HG03280 (cell line): ENCODE data around the gene CKAP4.
A peak's percentile ranks its signal among the peaks of the same experiment; 100 is the strongest.

Source experiments
- ATAC-seq: cut with Tn5 transposase; IDR thresholded peaks from one replicate; pipeline ENCODE4 v1.9.1; 2021; ENCODE audit warnings: mild to moderate bottlenecking, moderate library complexity; ENCODE audit not compliant: unreplicated experiment

The CKAP4 gene

DNA sequence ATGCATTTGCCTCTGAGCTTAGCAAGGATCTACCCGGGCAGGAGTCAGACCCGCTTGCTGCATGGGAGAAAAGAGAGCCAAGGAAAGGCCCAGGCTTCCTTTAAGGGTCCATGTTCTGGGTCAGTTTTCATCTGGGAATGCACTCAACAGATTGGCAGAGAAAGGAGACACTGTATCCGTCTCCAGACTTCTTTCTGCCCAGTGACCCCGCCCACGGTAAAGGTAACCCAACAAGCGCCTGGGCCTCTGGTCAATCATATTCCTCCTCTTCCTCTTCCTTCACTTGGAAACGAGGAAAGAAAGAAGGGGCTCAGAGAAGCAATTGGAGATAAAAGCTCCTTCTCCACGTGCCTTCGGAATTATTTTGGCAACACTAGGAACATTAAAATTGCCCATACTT is 27.6 kb upstream of the CKAP4 start:
- ATAC-seq, result no peak

DNA sequence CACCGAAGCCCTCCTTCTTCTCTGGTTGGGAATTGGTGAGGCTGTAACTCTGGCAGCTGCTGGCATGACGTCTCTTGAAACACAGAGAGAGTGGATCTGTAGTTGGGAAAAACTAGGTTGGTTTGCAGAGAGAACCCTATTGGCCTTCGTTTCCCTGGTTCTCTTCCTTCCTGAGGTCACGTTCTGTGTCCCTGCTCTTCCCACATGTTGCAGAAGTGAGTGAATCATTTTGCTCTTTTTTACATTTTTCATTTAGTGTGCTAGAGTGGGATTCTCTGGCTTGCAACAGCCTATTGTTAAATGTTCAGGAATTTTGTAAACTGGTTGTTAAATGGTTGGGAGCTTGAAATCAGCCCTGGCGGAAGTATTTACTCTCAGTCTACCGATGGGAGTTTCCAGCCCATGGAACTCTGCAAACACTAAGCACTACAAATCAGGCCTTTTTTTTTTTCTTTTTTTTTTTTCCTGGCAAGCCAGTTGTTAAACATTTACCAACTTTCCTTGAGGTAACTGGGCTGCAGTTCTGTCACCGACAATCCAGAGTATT is 26.8 kb upstream of the CKAP4 start:
- no peak for ATAC-seq

- no peak for ATAC-seq
Measured at GRCh38 chr12:106274012-106274411, 26.2 kb upstream of the CKAP4 start.

DNA sequence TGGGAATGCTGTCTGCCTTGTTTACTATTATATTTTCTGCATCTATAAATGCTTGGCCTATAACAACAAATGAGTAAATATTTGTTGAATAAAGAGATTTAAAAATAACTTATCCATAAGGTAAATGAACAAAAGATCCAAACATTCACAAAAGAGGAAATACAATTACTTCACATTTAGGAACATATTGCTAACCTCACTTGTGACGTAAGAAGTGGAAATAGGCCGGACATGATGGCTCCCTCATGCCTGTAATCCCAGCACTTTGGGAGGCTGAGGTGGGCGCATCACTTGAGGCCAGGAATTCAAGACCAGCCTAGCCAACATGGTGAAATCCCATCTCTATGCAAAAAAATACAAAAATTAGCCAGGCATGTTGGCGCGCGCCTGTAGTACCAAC is 25.7 kb upstream of the CKAP4 start:
- no peak for ATAC-seq

GRCh38 chr12:106271575-106272505 is 24.0 kb upstream of the CKAP4 start:
- ATAC-seq, result no peak

GRCh38 chr12:106269150-106269771 is 21.4 kb upstream of the CKAP4 start:
- ATAC-seq, result no peak

- no peak for ATAC-seq
Measured at GRCh38 chr12:106267535-106267934, 19.7 kb upstream of the CKAP4 start.

DNA sequence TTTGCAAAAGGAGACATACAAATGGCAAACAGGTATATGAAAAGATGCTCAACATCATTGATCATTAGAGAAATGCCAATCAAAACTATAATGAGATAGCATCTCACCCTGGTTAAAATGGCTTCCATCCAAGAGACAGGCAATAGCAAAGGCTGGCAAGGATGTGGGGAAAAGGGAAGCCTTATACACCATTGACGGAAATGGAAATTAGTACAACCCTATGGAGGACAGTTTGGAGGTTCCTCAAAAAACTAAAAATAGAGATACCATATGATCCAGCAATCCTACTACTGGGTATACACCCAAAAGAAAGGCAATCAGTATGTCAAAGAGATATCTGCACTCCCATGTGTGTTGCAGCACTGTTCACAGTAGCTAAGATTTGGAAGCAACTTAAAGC is 17.3 kb upstream of the CKAP4 start:
- no peak for ATAC-seq

GRCh38 chr12:106258935-106259334 is 11.1 kb upstream of the CKAP4 start:
- no peak for ATAC-seq

- no peak for ATAC-seq
Measured at GRCh38 chr12:106258226-106258625, 10.4 kb upstream of the CKAP4 start.

DNA sequence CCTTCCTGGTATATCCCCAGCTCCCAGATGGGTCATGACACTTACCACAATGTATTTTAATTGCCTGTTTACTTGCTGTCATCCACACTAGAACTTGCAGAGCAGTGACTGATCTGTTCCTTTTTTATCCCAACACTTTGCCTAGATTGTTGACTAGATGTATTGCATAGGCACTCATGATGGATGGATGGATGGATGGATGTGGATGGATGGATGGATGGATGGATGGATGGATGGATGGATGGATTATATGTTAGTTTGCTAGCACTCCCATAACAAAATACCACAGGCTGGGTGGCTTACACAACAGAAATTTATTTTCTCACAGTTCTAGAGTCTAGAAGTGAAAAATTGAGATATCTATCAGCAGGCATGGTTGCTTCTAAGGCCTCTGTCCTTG is 8.7 kb upstream of the CKAP4 start:
- ATAC-seq, result no peak

GRCh38 chr12:106255952-106256351 is 8.1 kb upstream of the CKAP4 start:
- no peak for ATAC-seq

GRCh38 chr12:106255493-106255892 is 7.7 kb upstream of the CKAP4 start:
- ATAC-seq, result no peak

GRCh38 chr12:106254724-106255123 is 6.9 kb upstream of the CKAP4 start:
- no peak for ATAC-seq

GRCh38 chr12:106251631-106252455 is 4.0 kb upstream of the CKAP4 start:
- ATAC-seq, result no peak

GRCh38 chr12:106249411-106250135 is 1.8 kb upstream of the CKAP4 start:
- ATAC-seq, result peak; percentile 70

DNA sequence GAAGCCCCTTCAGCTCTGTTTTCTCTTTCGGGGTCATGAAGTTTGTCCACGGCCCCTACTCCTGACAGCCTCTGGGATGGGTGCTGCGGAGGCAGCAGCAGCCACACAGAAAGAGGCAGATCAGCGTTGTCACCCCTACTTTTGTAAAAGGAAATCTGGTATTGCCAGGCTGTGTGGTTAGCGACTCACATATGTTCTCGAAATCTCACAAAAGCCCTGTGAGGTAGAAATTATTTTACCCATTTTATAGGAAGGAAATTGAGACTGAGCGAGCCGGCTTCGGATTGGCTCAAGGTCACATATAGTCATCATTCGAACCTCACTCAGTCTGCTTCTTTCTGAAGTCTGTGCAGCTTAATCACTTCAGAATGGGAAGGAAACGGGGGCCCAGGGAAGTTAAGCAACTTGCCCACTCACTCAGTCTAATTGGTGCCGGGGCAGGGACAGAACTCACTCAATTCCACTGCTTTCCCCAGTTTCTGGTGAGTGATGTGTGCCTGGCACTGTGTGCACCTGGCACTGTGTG is 1.1 kb upstream of the CKAP4 start:
- ATAC-seq, result no peak

GRCh38 chr12:106248312-106248845 is 559 bp upstream of the CKAP4 start:
- ATAC-seq, result peak; percentile 20

- peak; percentile 34 for ATAC-seq
Measured at GRCh38 chr12:106246891-106247673, 738 bp downstream of the CKAP4 start.
